HCT116 (cell line): ENCODE data around the gene NRP1. TPM values are rescaled to one million over a fixed set of nuclear protein-coding genes. Genes with fewer than 3 reads are reported as not detected.

ENCODE experiments used
- ATAC-seq: fragments of 200-7000 bp; cut with Tn5 transposase; 2 replicates; pipeline ENCODE4 v1.9.1; 2020; ENCODE audit warnings: mild to moderate bottlenecking, moderate library complexity
- BruUV-seq: library from RNA; stranded (reverse); fragments of 400-500 nt; replicated peaks from 2 replicates; lab custom pipeline; 2021; lab: Mats Ljungman, UMichigan
- CTCF ChIA-PET: fragments of 300-600 bp; sonication (Branson Sonifier 250); formaldehyde crosslinking; loops from one replicate; lab custom pipeline; 2021; ENCODE audit warnings: antibody characterized with exemption; lab: Charles Lee
- POLR2A ChIA-PET: fragments of 300-600, 350-600 bp; sonication (Branson Sonifier 250); formaldehyde crosslinking; loops from one replicate; lab custom pipeline; 2021; ENCODE audit warnings: antibody characterized with exemption; lab: Charles Lee
- RAD21 ChIA-PET, 2 experiments: fragments of 300-600 bp; sonication (Branson Sonifier 250); formaldehyde crosslinking; loops; one replicate each; lab custom pipeline; 2023; ENCODE audit warnings: low total read pairs in 2 of 2; ENCODE audit not compliant: uncharacterized antibody in 2 of 2, unreplicated experiment in 2 of 2, low non-redundant PET in 1 of 2; lab: Charles Lee
- DNase-seq: peaks from one replicate; pipeline ENCODE4 v3.0.0-alpha.2; 2010; ENCODE audit warnings: low read depth, low spot score
- H2AFZ ChIP-seq: fragments of 200-600 bp; shearing (Covaris generic), sonication (generic); 2 replicates; pipeline ENCODE4 v1.6.1; 2017; ENCODE audit warnings: low read depth, mixed run types, mixed read lengths, antibody characterized with exemption, low read length; ENCODE audit not compliant: poor library complexity, severe bottlenecking
- H3K27ac ChIP-seq: 2 replicates; pipeline ENCODE4 v1.5.1; 2012; ENCODE audit warnings: low read depth, low read length
- H3K27me3 ChIP-seq: fragments of 200-600 bp; sonication (generic); 2 replicates; pipeline ENCODE4 v1.6.1; 2016; ENCODE audit warnings: mixed run types, low read length, mixed read lengths; ENCODE audit not compliant: insufficient read depth
- H3K36me3 ChIP-seq, 2 experiments: fragments of 200-500 bp in 1 of 2; fragments of 200-600 bp in 1 of 2; sonication (Bioruptor generic) in 1 of 2; sonication (generic) in 1 of 2; 2 replicates each; pipeline versions ENCODE4 v1.5.1 to v1.6.1; 2014 to 2016; ENCODE audit warnings: low read length in 2 of 2, inconsistent platforms in 1 of 2, mixed read lengths in 1 of 2, mixed run types in 1 of 2; ENCODE audit not compliant: insufficient read depth in 2 of 2, control insufficient read depth in 1 of 2
- H3K4me1 ChIP-seq, 2 experiments: fragments of 200-600 bp in 1 of 2; sonication (generic) in 1 of 2; 2 replicates each; pipeline versions ENCODE4 v1.5.1 to v1.6.1; 2012 to 2017; ENCODE audit warnings: low read length in 2 of 2, inconsistent platforms in 1 of 2, mild to moderate bottlenecking in 1 of 2, mixed read lengths in 1 of 2, mixed run types in 1 of 2, moderate library complexity in 1 of 2; ENCODE audit not compliant: insufficient read depth in 2 of 2, control insufficient read depth in 1 of 2
- H3K4me2 ChIP-seq: fragments of 200-600 bp; sonication (generic); 2 replicates; pipeline ENCODE4 v1.6.1; 2017; ENCODE audit warnings: mixed run types, low read length, mixed read lengths
- H3K4me3 ChIP-seq, 2 experiments: fragments of 200-600 bp in 1 of 2; sonication (generic) in 1 of 2; replicated peaks in 1 of 2; 2 replicates each; pipeline ENCODE4 v1.5.1; 2011 to 2016; ENCODE audit warnings: low read length in 2 of 2, control low read depth in 1 of 2, low read depth in 1 of 2, mild to moderate bottlenecking in 1 of 2, mixed read lengths in 1 of 2, mixed run types in 1 of 2
- H3K79me2 ChIP-seq: fragments of 200-600 bp; sonication (generic); 2 replicates; pipeline ENCODE4 v1.6.1; 2017; ENCODE audit warnings: mild to moderate bottlenecking, mixed run types, low read length, moderate library complexity, mixed read lengths; ENCODE audit not compliant: insufficient read depth
- H3K9ac ChIP-seq: fragments of 200-600 bp; sonication (generic); 2 replicates; pipeline ENCODE4 v1.6.1; 2016; ENCODE audit warnings: low read length, mixed read lengths
- H3K9me2 ChIP-seq: fragments of 200-600 bp; sonication (generic), shearing (Covaris generic); 2 replicates; pipeline ENCODE4 v1.6.1; 2017; ENCODE audit warnings: mixed run types, mild to moderate bottlenecking, moderate library complexity; ENCODE audit not compliant: insufficient read depth
- H3K9me3 ChIP-seq, 2 experiments: fragments of 200-500 bp in 1 of 2; fragments of 200-600 bp in 1 of 2; sonication (Bioruptor generic) in 1 of 2; sonication (generic) in 1 of 2; 2 replicates each; pipeline ENCODE4 v1.6.1; 2014 to 2017; ENCODE audit warnings: low read length in 2 of 2, mixed read lengths in 2 of 2, inconsistent platforms in 1 of 2, low read depth in 1 of 2, mild to moderate bottlenecking in 1 of 2, mixed run types in 1 of 2, moderate library complexity in 1 of 2; ENCODE audit not compliant: control insufficient read depth in 1 of 2, insufficient read depth in 1 of 2
- H4K20me1 ChIP-seq: fragments of 200-600 bp; sonication (generic), shearing (Covaris generic); 2 replicates; pipeline ENCODE4 v1.6.1; 2017; ENCODE audit warnings: mixed run types, mild to moderate bottlenecking, moderate library complexity; ENCODE audit not compliant: insufficient read depth
- RAD21 ChIP-seq: IDR thresholded peaks from 2 replicates; pipeline ENCODE4 v1.6.1; 2012; ENCODE audit warnings: low read depth, mild to moderate bottlenecking
- SP1 ChIP-seq: IDR thresholded peaks from 2 replicates; pipeline ENCODE4 v1.6.1; 2012; ENCODE audit warnings: low read depth
- TCF7L2 ChIP-seq: IDR thresholded peaks from 2 replicates; pipeline ENCODE4 v1.7.0; 2011; ENCODE audit warnings: borderline replicate concordance, inconsistent platforms; ENCODE audit not compliant: insufficient read depth, insufficient read length; ENCODE audit errors: extremely low read depth
- intact Hi-C: fragments of 100-400 bp; cut with micrococcal nuclease; formaldehyde crosslinking; loops from 2 replicates; pipeline ENCODE4 v1.10.0; 2022
- total RNA-seq: library from RNA; stranded (reverse); gene quantifications from one replicate; pipeline ENCODE4 v1.2.1, GENCODE V29; 2021; ENCODE audit not compliant: unreplicated experiment

Gene NRP1
- total RNA-seq, 1 experiment from 2014 or later, result 3.8 TPM

GRCh38 chr10:33334805-33335550 lies 511 bp upstream of the NRP1 start (continued):
- peak; percentile 16 for TF ChIP-seq TCF7L2
- TF ChIP-seq RAD21, result peak; percentile 61
- no peak for TF ChIP-seq SP1
- TF ChIP-seq, all 23 proteins: peak for 5

GRCh38 chr10:33333260-33334101 lies 986 bp downstream of the NRP1 start:
- POLR2A ChIA-PET, result no interaction called here
- BruUV-seq, result TSS peak; percentile 55
- Histone ChIP-seq H3K9me3 (no peaks in the 10 kb centered on the region), H3K27ac (no peak overlapping the region), H3K36me3 (no peaks in the 10 kb centered on the region), H3K4me1 (peaks cover 2 to 33% of the 10 kb centered on the region in 2 experiments; a peak in 3 of 4 replicates), H3K27me3 (peaks cover 13% of the 10 kb centered on the region; the same call in 1 of the 2 replicates), H3K4me3 (peak overlapping the region; percentile 59 to 67), H3K79me2 (no peaks in the 10 kb centered on the region), H3K9ac (peak overlapping the region; percentile 38), H2AFZ (peak overlapping the region; percentile 87), H3K9me2 (no peaks in the 10 kb centered on the region), H3K4me2 (peak overlapping the region; percentile 95), H4K20me1 (no peaks in the 10 kb centered on the region)
- CTCF ChIA-PET, result interaction anchor here (1.0 kb wide), 1 partner anchor 1305 kb away, joined by 3 read pairs; no protein-coding TSS in a partner anchor
- RAD21 ChIA-PET, result no interaction called here
- intact Hi-C loops, result loop anchor here (10.0 kb wide), 2 partner anchors 751 to 891 kb away; no protein-coding TSS in a partner anchor
- ATAC-seq, result no peak
- DNase-seq, result no peak
- no peak for TF ChIP-seq SP1
